Stomach (tissue), 9 donors: ENCODE data around the gene UBE2S. TPM values are rescaled to one million over a fixed set of nuclear protein-coding genes. Genes with fewer than 3 reads are reported as not detected.

Experiments
- DNase-seq, 2 donors: peaks; one replicate each; pipeline versions ENCODE4 v3.0.0 to v3.0.0-alpha.2; 2013 to 2019
- H3K27ac ChIP-seq, 5 donors: fragments of 200-600 bp in 4 of 5; sonication (generic) in 4 of 5; one replicate each; pipeline ENCODE4 v1.5.1; 2013 to 2019; ENCODE audit warnings: mild to moderate bottlenecking in 1 of 5, moderate library complexity in 1 of 5
- H3K27me3 ChIP-seq, 3 donors: fragments of 200-600 bp; sonication (generic); one replicate each; pipeline ENCODE4 v1.5.1; 2017 to 2019; ENCODE audit warnings: mixed run types in 1 of 3
- H3K36me3 ChIP-seq, 4 donors: fragments of 200-600 bp; sonication (generic); 1 replicate in 3 of 4; 2 replicates in 1 of 4; pipeline ENCODE4 v1.5.1; 2016 to 2019
- H3K4me1 ChIP-seq, 4 donors: fragments of 200-600 bp; sonication (generic); one replicate each; pipeline ENCODE4 v1.5.1; 2016 to 2019
- H3K4me3 ChIP-seq, 4 donors: fragments of 200-600 bp; sonication (generic) in 3 of 4; one replicate each; pipeline ENCODE4 v1.5.1; 2016 to 2019; ENCODE audit warnings: mild to moderate bottlenecking in 1 of 4
- H3K9me3 ChIP-seq, 4 donors: fragments of 200-600 bp; sonication (generic); one replicate each; pipeline ENCODE4 v1.5.1; 2016 to 2019
- EP300 ChIP-seq: sonication (generic); formaldehyde crosslinking; IDR thresholded peaks from one replicate; pipeline ENCODE4 v1.6.1; 2017; ENCODE audit warnings: antibody characterized with exemption
- POLR2A ChIP-seq, 4 donors: fragments of 450-650 bp; IDR thresholded peaks; one replicate each; pipeline ENCODE4 v1.6.1; 2016; ENCODE audit warnings: antibody characterized with exemption in 4 of 4, control low read depth in 2 of 4, mild to moderate bottlenecking in 1 of 4, moderate library complexity in 1 of 4
- POLR2AphosphoS5 ChIP-seq, 3 donors: sonication (generic); formaldehyde crosslinking; IDR thresholded peaks; one replicate each; pipeline ENCODE4 v1.6.1; 2016; ENCODE audit warnings: antibody characterized with exemption in 3 of 3
- WGBS, 5 donors: extraction: QIAGEN DNeasy Blood & Tissue Kit in 3 of 5; methylation state at CpG; one replicate each; pipeline versions ENCODE4 v1.1.5 to v1.1.7; 2013 to 2018; 5-methylcytosine and 5-hydroxymethylcytosine counted together
- intact Hi-C: fragments of 100-400 bp; cut with DNase I; formaldehyde crosslinking; loops from one replicate; pipeline ENCODE4 v1.15.1; 2023; ENCODE audit warnings: low total_unique reads
- polyA plus RNA-seq, 3 donors: library from polyadenylated mRNA; stranded (reverse); fragments of 200-250 nt; gene quantifications; one replicate each; pipeline ENCODE4 v1.2.3, GENCODE V29; 2013
- total RNA-seq, 5 donors: library from RNA; depleted of rRNA; stranded (reverse); fragments of >200 nt; gene quantifications; one replicate each; pipeline versions ENCODE4 v1.1.0 to v1.2.3, GENCODE V29; 2014 to 2016
- TF ChIP-seq, protein P1 (sequence below), 7 experiments: fragments of 450-650 bp in 4 of 7; fragments of 200-600 bp in 3 of 7; sonication (generic) in 3 of 7; IDR thresholded peaks; one replicate each; pipeline ENCODE4 v1.5.1; 2016 to 2019; ENCODE audit warnings: antibody characterized with exemption in 7 of 7, control low read depth in 2 of 7, mild to moderate bottlenecking in 1 of 7
- donor health status: healthy with polysubstance abuse.
- donor health status: Bipolar disorder and iron deficiency.
- donor health status: healthy.

UBE2S gene
- total and polyA plus RNA-seq, 8 donors = 8.0 to 43.3 (median 13.1) TPM

DNA sequence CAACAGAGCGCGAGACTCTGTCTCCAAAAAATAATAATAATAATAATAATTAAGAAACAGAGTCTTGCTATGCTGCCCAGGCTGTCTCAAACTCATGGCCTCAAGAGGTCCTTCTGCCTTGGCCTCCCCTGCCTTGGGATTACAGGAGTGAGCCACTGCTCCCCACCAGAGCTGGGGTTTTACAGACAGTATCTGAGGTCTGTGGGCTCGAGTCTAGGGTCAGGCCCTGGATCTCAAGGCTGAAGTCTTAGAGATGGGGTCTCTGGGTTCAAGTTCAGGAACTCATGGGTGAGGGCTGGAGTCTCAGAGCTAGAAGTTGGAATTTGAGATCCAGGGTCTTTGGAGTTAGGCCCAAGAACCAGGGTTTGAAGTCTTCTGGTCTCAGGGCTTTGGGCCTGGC is 40.8 kb downstream of the UBE2S start:
- no peaks in the 10 kb centered on the region for H3K36me3 ChIP-seq
- intact Hi-C loops = no loop called here
- H3K4me1 ChIP-seq = peaks cover 16 to 20% (median 20%) of the 10 kb centered on the region in 4 donors
- TF ChIP-seq POLR2A (IDR thresholded peaks at IDR 0.05) (no peak), EP300 (no peak), POLR2AphosphoS5 (IDR thresholded peaks at IDR 0.05) (no peak)
- TF ChIP-seq, protein P1, sequence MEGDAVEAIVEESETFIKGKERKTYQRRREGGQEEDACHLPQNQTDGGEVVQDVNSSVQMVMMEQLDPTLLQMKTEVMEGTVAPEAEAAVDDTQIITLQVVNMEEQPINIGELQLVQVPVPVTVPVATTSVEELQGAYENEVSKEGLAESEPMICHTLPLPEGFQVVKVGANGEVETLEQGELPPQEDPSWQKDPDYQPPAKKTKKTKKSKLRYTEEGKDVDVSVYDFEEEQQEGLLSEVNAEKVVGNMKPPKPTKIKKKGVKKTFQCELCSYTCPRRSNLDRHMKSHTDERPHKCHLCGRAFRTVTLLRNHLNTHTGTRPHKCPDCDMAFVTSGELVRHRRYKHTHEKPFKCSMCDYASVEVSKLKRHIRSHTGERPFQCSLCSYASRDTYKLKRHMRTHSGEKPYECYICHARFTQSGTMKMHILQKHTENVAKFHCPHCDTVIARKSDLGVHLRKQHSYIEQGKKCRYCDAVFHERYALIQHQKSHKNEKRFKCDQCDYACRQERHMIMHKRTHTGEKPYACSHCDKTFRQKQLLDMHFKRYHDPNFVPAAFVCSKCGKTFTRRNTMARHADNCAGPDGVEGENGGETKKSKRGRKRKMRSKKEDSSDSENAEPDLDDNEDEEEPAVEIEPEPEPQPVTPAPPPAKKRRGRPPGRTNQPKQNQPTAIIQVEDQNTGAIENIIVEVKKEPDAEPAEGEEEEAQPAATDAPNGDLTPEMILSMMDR (IDR thresholded peaks at IDR 0.05) = no peak
- peaks cover 18 to 84% (median 43%) of the 10 kb centered on the region in 3 donors for H3K27me3 ChIP-seq
- H3K27ac ChIP-seq = no peak overlapping the region
- 60 to 100% (median 73%) methylated on average over 2 to 3 of the region's 3 CpGs for WGBS, 5 donors
- H3K9me3 ChIP-seq = no peaks in the 10 kb centered on the region
- DNase-seq = no peak
- H3K4me3 ChIP-seq = no peak overlapping the region

DNA sequence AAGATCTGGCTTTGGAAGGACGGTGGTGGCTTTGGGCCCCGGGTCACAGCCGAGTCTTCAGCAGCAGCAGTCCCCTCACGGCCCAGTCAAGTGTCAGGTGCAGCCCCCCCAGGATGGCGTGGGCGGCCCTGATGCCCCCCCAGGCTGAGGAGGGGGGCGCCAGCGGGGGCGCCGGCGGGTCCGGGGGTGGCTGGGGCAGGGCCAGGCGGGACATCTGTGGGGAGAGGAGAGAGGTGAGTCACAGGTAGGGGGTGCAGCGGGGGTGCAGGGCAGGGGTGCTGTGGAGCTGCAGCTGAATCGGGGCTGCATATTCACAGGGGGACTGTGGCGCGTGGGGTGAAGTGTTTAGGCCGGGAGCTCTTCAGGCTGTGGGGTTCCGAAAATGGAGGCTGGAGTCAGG is 41.6 kb downstream of the UBE2S start:
- peaks cover 18 to 83% (median 35%) of the 10 kb centered on the region in 3 donors for H3K27me3 ChIP-seq
- peaks cover 16 to 20% (median 20%) of the 10 kb centered on the region in 4 donors for H3K4me1 ChIP-seq
- H3K4me3 ChIP-seq = no peak overlapping the region
- TF ChIP-seq EP300 = no peak
- no peak for TF ChIP-seq POLR2AphosphoS5 (IDR thresholded peaks at IDR 0.05)
- TF ChIP-seq, protein P1 (IDR thresholded peaks at IDR 0.05) = no peak
- no peak for TF ChIP-seq POLR2A (IDR thresholded peaks at IDR 0.05)
- intact Hi-C loops = no loop called here
- no peak overlapping the region for H3K27ac ChIP-seq
- DNase-seq = no peak
- no peaks in the 10 kb centered on the region for H3K36me3 ChIP-seq
- WGBS, 5 donors = 62 to 75% (median 69%) methylated on average over 17 to 19 of the region's 19 CpGs
- H3K9me3 ChIP-seq = no peaks in the 10 kb centered on the region

DNA sequence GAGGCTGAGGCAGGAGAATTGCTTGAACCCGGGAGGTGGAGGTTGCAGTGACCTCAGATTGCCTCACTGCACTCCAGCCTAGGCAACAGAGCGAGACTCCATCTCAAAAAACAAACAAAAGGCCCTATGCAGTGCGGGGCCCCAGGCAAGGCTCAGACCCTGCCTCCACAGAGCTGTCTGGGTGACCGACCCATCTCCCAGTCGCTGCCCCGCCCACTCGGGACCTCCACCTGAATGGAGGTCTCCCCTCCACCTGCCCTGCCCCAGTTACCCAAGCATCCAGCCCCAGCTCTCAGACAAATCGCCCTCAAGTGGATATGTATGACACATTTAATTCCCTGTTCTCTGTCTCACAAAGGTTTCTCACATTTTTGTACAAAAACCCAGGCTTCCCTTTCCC is 42.3 kb downstream of the UBE2S start:
- Histone ChIP-seq H3K27ac (no peak overlapping the region), H3K4me3 (no peak overlapping the region), H3K36me3 (no peaks in the 10 kb centered on the region), H3K9me3 (no peaks in the 10 kb centered on the region), H3K4me1 (peaks cover 14 to 18% (median 17%) of the 10 kb centered on the region in 4 donors), H3K27me3 (peaks cover 16 to 76% (median 28%) of the 10 kb centered on the region in 3 donors)
- DNase-seq = no peak
- intact Hi-C loops = no loop called here
- TF ChIP-seq, protein P1 (IDR thresholded peaks at IDR 0.05) = no peak
- TF ChIP-seq POLR2AphosphoS5 (IDR thresholded peaks at IDR 0.05) = no peak
- no peak for TF ChIP-seq POLR2A (IDR thresholded peaks at IDR 0.05)
- no peak for TF ChIP-seq EP300
- WGBS, 5 donors = 74 to 79% (median 76%) methylated on average over 8 of the region's 8 CpGs

GRCh38 chr19:55362990-55363716 is 44.4 kb downstream of the UBE2S start, which contains the start of gene GARIN5B:
GARIN5B (minus strand) TSS chr19:55363260; CDS start chr19:55363066, 194 bp downstream.
- H3K36me3 ChIP-seq = no peaks in the 10 kb centered on the region
- no peaks in the 10 kb centered on the region for H3K9me3 ChIP-seq
- intact Hi-C loops = no loop called here
- no peaks in the 10 kb centered on the region for H3K4me1 ChIP-seq
- no peak within 1 kb of the TSS for H3K27ac ChIP-seq
- H3K4me3 ChIP-seq = no peak within 1 kb of the TSS
- peaks cover 4 to 55% (median 7%) of the 10 kb centered on the region in 3 donors for H3K27me3 ChIP-seq
- 71 to 82% (median 81%) methylated on average over 15 to 27 of the region's 27 CpGs for WGBS, 5 donors
- no peak for TF ChIP-seq EP300
- TF ChIP-seq POLR2A (IDR thresholded peaks at IDR 0.05) = no peak
- no peak for TF ChIP-seq POLR2AphosphoS5 (IDR thresholded peaks at IDR 0.05)
- TF ChIP-seq, protein P1 (IDR thresholded peaks at IDR 0.05) = no peak
- no peak for DNase-seq
